ENCODE results near the gene ZBTB40.

Gene ZBTB40

GRCh38 chr1:22471078-22471477 lies 19.4 kb downstream of the ZBTB40 start:
- no peak for DNase-seq

GRCh38 chr1:22471610-22472009 lies 20.0 kb downstream of the ZBTB40 start:
- DNase-seq = no peak

GRCh38 chr1:22472596-22472995 lies 20.9 kb downstream of the ZBTB40 start:
- no peak for DNase-seq

- DNase-seq = no peak
Measured at GRCh38 chr1:22473952-22474351, 22.3 kb downstream of the ZBTB40 start.

DNA sequence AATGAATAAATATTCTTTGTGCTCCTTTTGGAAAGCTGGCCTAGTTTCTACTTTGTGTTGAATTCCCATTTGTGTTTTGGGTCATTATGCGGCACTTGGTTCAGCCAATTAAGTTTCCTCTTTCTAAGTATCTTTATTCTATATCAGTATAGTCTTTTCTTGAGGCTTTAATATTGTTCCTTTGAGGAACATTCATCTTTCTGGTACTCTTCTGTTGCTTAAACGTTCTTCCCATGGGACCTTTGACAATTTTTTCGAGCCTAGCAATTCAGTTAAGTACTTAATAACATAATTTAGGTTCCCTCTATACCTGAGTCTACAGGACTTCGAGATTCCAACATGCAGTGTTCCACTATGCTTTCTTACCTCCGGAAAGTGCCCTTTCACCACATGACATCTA lies 24.9 kb downstream of the ZBTB40 start:
- DNase-seq = no peak

DNA sequence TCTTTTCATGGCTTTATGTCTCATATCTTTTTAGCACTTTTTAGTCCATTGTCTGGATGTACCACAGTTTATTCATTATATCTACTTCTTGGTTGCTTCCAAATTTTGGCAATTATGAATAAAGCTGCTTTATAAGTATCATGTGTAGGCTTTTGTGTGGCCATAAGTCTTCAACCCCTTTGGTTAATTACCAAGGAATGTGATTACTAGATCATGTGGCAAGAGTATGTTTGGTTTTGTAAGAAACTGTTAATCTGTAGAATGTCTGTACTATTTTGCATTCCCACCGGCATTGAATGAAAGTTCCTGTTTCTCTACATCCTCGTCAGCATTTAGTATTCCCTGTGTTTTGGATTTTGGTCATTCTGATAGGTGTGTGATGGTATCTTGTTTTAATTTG lies 31.5 kb downstream of the ZBTB40 start:
- DNase-seq = no peak

- no peak for DNase-seq
Measured at GRCh38 chr1:22484706-22485345, 33.2 kb downstream of the ZBTB40 start.

GRCh38 chr1:22485431-22485830 lies 33.8 kb downstream of the ZBTB40 start:
- no peak for DNase-seq

- DNase-seq = no peak
Measured at GRCh38 chr1:22487781-22488180, 36.1 kb downstream of the ZBTB40 start.

DNA sequence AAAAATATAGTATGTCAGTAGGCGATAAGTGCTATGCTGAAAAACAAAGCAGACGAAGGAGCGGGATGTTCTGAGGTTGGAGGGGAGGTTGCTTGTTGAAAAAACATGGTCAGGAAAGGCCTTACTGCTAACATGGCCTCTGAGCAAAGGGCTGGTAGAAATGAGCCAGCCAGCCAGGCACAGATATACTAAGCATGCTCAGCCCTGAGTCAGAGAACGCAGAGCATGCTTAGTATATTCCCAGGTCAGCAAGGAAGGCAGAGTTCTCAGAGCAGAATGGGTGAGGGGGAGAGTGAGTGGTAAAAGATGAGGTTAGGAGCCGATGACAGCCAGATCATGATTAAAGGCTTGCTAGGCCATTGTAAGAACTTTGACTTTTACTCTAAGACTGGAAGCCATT lies 36.7 kb downstream of the ZBTB40 start:
- no peak for DNase-seq

DNA sequence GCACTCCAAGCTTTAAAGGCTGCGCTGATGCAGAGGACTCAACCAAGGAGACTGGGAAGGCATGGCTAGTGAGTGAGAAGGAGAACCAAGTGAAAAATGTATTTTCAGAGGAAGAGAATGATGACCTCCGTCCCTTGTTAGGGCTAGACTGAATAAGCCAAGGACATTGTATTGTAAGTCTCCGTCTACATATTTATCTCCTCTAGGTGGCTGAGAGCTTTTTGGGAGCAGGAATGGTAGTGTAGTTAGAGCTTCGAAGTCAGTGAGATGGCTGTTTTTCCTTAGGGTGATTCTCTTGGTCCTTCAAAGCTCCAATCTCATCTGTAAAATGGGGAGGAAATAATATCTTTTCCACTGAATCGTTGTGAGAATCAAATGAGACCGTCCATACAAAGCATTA lies 37.6 kb downstream of the ZBTB40 start:
- no peak for DNase-seq

DNA sequence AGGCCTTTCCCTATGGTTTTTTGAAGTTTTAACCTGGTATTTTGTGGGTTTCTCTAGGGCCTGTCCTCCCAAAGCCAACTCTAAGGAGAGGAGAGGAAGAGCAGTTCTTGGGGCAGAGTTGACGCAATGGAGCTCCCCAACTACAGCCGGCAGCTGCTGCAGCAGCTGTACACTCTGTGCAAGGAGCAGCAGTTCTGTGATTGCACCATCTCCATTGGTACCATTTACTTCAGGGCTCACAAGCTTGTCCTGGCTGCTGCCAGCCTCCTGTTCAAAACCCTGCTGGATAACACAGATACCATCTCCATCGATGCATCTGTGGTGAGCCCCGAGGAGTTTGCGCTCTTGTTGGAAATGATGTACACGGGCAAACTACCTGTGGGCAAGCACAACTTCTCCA lies 38.2 kb downstream of the ZBTB40 start:
- DNase-seq = no peak

DNA sequence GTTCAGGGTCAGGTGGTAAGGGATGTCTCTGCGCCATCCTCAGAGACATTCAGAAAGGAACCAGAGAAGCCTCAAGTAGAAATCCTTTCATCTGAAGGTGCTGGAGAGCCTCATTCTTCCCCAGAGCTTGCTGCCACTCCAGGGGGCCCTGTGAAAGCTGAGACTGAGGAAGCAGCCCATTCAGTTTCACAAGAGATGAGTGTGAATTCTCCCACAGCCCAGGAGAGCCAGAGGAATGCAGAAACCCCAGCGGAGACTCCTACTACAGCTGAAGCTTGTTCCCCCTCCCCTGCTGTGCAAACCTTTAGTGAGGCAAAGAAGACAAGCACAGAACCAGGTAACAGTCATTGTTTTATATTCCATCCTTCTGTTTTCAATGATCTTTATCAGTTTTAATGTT lies 38.7 kb downstream of the ZBTB40 start:
- DNase-seq = no peak

DNA sequence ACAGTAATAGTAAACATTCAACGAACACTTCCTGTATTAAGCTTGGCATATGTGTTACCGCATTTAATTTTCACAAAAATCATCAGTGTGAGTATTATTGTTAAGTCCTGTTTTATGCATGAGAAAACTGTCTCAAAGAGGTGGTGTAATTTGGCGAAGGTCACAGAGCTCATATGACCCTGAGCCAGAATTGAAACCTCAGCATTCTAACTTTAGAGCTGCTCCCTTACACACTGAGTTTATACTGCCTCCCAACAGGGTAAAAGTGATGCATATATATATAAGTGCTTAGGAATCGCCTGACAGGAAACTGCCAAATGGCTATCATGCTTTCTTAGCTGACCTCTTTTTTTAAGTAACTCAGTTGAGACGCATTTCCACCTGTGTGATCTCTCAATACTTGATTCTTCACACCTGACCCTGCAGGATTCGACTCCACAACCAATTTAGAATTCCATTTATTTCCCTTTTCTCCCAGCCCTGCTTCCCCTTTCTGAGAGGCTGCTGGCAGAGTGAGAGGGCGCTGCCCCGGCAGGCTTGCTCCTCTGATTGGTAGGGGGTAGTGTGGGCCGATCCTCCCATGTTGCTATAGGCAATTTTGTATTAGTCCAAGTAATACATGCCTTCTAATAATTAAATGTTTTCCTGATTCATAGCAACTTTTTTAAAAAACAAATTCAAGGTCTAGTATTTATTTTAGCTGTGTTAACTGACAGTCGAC lies 40.5 kb downstream of the ZBTB40 start:
- DNase-seq = no peak

DNA sequence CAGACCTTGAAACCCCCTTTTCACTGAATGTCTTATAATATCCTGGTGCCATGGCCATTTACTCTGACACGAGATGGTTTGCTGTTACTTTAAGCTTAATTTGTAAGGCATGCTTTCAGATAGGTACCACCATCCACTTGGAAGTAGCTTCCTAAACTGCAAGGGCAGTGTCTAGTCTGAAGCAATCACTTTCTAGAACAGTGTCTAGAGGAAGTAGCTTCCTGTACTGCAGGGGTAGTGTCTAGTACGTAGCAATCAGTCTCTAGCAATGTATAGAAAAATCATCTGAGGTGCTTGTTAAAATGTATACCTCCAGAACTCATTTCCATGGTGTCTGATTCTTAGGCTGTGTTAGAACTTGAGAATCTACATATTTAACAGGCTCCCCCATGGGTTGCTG lies 42.5 kb downstream of the ZBTB40 start:
- DNase-seq = no peak

GRCh38 chr1:22494943-22495579 lies 43.4 kb downstream of the ZBTB40 start:
- no peak for DNase-seq

DNA sequence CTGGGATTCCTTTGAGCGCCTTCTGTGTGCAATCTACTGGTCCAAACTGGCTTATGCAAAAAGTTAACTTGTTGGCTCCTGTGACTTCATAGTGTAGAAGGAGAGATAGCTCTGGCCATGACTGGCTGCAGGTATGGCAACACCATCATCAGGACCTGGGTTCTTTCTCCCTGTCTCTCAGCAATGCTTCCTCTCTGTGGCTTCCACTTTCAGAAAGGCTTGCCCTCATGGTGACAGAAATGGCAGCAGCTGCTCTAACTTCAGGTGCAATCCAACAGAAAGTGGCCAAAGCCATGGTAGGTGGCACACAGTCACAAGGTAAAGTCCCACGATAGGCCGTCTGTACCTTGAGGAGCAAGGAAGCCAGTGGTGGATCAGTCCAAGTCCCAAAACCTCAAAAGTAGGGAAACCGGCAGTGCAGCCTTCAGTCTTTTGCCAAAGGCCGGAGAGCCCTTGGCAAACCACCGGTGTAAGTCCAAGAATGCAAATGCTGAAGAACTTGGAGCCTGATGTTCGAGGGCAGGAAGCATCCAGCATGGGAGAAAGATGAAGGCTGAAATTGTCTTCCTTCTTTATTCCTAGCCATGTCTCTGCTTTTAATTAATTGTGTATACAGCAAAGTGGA lies 45.0 kb downstream of the ZBTB40 start:
- DNase-seq = no peak

- no peak for DNase-seq
Measured at GRCh38 chr1:22498463-22498862, 46.8 kb downstream of the ZBTB40 start.

DNA sequence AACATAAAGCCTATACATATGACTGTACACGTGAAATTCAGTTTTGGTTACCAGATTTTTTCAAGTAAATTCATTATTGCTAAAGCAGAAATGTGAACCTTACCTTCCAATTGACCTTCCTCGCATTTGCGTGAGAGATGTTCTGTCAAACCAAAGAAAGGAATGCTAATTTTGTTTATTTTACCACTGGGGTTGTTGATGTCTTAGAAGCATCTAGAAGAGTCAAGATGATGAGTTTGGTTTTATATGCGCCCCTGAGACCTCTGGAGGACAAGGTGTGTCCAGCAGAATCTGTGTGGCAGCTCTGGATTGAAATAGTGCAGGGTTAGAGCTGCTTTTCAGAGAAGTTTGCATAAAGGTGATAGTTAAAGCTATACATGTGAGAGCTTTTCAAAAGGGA lies 48.4 kb downstream of the ZBTB40 start:
- DNase-seq = no peak

GRCh38 chr1:22500471-22500870 lies 48.8 kb downstream of the ZBTB40 start:
- no peak for DNase-seq

- no peak for DNase-seq
Measured at GRCh38 chr1:22502202-22502601, 50.6 kb downstream of the ZBTB40 start.

- no peak for DNase-seq
Measured at GRCh38 chr1:22503721-22504410, 52.2 kb downstream of the ZBTB40 start.

DNA sequence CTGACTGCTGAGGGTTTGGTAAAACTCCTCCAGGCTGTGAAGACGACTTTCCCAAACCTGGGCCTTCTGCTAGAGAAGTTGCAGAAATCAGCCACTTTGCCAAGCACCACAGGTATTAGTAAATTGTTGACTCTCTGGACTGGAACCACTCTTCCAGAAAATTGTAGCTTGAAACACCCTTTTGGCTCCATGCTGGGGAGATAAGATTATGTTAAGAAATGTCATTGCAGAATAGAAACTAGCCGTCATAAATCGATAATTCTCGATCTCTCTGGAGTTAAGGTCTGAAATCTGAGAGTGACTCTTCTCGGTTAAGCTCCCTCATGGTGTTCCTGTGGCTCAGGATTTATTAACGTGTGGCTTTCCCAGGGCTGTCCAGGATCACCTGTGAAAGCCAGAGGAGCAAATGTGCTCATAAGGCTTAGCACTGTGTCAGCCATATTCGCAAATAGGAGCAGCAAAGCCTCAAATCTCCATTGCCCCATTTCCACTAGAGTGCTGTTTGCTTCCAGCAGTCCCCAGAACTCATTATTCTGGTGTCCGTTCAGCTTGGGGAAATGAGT lies 54.6 kb downstream of the ZBTB40 start:
- DNase-seq = no peak
